Measurements from ENCODE around the gene BHLHE40. TPM values are rescaled to one million over a fixed set of nuclear protein-coding genes. Genes with fewer than 3 reads are reported as not detected.

The BHLHE40 gene
- total and polyA plus RNA-seq, 2 of the 13 experiments (the other 11 are each of a cell fraction or from before 2014, with no cell fraction given) = 1.8 to 51.0 TPM

DNA sequence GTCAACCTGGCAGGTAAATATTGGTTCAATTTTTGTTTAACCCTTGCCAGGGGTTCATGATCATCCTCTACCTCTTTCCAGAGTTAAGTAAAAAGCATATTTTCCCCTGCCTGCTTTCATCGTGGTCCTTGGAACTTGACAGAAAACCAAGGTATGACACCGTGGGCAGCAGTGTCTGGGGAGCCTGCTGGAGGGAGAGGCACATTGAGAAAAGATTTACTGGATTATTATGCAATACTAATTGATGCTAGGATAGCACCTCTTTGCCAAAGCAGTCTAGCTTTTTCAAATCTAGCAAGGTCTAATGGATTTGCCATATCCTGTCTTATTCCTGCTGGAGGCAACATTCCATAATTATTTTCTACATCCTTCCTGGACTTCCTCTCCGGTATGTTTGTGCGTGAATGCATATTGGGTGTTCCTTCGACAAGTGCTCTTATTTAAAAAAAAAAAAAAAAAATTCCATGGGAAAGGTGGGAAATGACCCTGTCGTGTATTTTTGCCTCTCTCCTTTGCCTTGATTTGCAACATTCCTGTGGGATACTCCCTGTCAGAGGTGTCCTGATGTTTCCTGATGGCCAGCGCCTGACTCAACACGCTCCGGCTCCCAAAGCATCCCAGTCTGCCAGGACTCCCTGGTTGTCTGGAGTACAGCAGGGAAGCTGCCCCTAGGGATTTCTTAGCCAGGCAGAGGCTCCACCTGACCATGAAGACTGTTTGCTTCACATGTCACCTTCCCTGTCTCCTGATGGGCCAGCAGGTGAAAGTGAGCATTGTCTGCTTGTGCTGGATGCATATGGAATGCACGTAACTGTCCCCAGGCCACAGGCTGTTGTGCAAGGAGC is 6.3 kb downstream of the BHLHE40 start (continued):
- TF ChIP-seq FOXP4 (CRISPR knock-in tag; IDR thresholded peaks at IDR 0.05) = peak; percentile 33; the same call in 1 of the 2 replicates
- TF ChIP-seq ZBTB20 (CRISPR knock-in tag; IDR thresholded peaks at IDR 0.05; ENCODE audit: borderline replicate concordance, low read depth) = no peak; the same call in 1 of the 2 replicates
- TF ChIP-seq, protein P1, sequence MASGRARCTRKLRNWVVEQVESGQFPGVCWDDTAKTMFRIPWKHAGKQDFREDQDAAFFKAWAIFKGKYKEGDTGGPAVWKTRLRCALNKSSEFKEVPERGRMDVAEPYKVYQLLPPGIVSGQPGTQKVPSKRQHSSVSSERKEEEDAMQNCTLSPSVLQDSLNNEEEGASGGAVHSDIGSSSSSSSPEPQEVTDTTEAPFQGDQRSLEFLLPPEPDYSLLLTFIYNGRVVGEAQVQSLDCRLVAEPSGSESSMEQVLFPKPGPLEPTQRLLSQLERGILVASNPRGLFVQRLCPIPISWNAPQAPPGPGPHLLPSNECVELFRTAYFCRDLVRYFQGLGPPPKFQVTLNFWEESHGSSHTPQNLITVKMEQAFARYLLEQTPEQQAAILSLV (CRISPR knock-in tag; IDR thresholded peaks at IDR 0.05; ENCODE audit: borderline replicate concordance) = no peak
- TF ChIP-seq HMG20A (CRISPR knock-in tag; IDR thresholded peaks at IDR 0.05; ENCODE audit: borderline replicate concordance) = 0 out of 2 replicates have a peak, but pooled peaks have one; percentile 34
- TF ChIP-seq PAF1 (CRISPR knock-in tag; IDR thresholded peaks at IDR 0.05) = peak; percentile 68
- no peak for TF ChIP-seq NR2C2 (CRISPR knock-in tag; IDR thresholded peaks at IDR 0.05; ENCODE audit: borderline replicate concordance)
- TF ChIP-seq GFI1 (CRISPR knock-in tag; IDR thresholded peaks at IDR 0.05; ENCODE audit: borderline replicate concordance) = peak; percentile 23; the same call in 1 of the 2 replicates
- TF ChIP-seq PRDM10 (CRISPR knock-in tag; IDR thresholded peaks at IDR 0.05; ENCODE audit: low read depth) = no peak
- TF ChIP-seq ZNF234 (CRISPR knock-in tag; conservative IDR thresholded peaks at IDR 0.05) = no peak
- TF ChIP-seq CBX2 (IDR thresholded peaks at IDR 0.05; ENCODE audit: low read depth, low read length) = no peak
- TF ChIP-seq CBX2 (CRISPR knock-in tag; IDR thresholded peaks at IDR 0.05; ENCODE audit: low read depth) = no peak
- TF ChIP-seq SSRP1 (CRISPR knock-in tag; IDR thresholded peaks at IDR 0.05) = peak; percentile 9; the same call in 1 of the 2 replicates
- no peak for TF ChIP-seq MAFK (conservative IDR thresholded peaks at IDR 0.05 in 1 of 2, IDR thresholded peaks at IDR 0.05 in 1 of 2; ENCODE audit: low read length in 2 of 2)
- TF ChIP-seq, protein P2, sequence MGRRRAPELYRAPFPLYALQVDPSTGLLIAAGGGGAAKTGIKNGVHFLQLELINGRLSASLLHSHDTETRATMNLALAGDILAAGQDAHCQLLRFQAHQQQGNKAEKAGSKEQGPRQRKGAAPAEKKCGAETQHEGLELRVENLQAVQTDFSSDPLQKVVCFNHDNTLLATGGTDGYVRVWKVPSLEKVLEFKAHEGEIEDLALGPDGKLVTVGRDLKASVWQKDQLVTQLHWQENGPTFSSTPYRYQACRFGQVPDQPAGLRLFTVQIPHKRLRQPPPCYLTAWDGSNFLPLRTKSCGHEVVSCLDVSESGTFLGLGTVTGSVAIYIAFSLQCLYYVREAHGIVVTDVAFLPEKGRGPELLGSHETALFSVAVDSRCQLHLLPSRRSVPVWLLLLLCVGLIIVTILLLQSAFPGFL (CRISPR knock-in tag; IDR thresholded peaks at IDR 0.05) = no peak
- TF ChIP-seq PRDM15 (CRISPR knock-in tag; IDR thresholded peaks at IDR 0.05) = no peak
- no peak for TF ChIP-seq ZNF296 (CRISPR knock-in tag; conservative IDR thresholded peaks at IDR 0.05)
